Right lobe of liver (tissue), 6 donors: ENCODE results near the gene TRIAP1. TPM values are rescaled to one million over a fixed set of nuclear protein-coding genes. Genes with fewer than 3 reads are reported as not detected.
A peak's percentile ranks its signal among the peaks of the same experiment; 100 is the strongest.

ENCODE experiments used
- ATAC-seq, 4 donors: fragments of 200-7000 bp; cut with Tn5 transposase; one replicate each; pipeline ENCODE4 v1.9.1; 2020; ENCODE audit warnings: mild to moderate bottlenecking in 4 of 4, moderate library complexity in 4 of 4
- DNase-seq, 3 donors: peaks; one replicate each; pipeline ENCODE4 v3.0.0-alpha.2; 2020
- H3K27ac ChIP-seq, 3 donors: fragments of 200-600 bp; one replicate each; pipeline ENCODE4 v1.8.0; 2022
- H3K27me3 ChIP-seq, 2 donors: fragments of 200-600 bp; one replicate each; pipeline ENCODE4 v1.8.0; 2022
- H3K36me3 ChIP-seq, 4 donors: fragments of 200-600 bp; sonication (generic) in 1 of 4; one replicate each; pipeline versions ENCODE4 v1.5.1 to v1.8.0; 2017 to 2022; ENCODE audit warnings: control low read depth in 1 of 4
- H3K4me1 ChIP-seq, 4 donors: fragments of 200-600 bp; sonication (generic) in 1 of 4; one replicate each; pipeline versions ENCODE4 v1.5.1 to v1.8.0; 2017 to 2022; ENCODE audit warnings: control low read depth in 1 of 4
- H3K4me3 ChIP-seq, 3 donors: fragments of 200-600 bp; one replicate each; pipeline ENCODE4 v1.8.0; 2022
- H3K9me3 ChIP-seq, 4 donors: fragments of 200-600 bp; sonication (generic) in 1 of 4; one replicate each; pipeline versions ENCODE4 v1.5.1 to v1.8.0; 2017 to 2022; ENCODE audit warnings: control low read depth in 1 of 4
- CTCF ChIP-seq, 4 donors: fragments of 200-600 bp in 3 of 4; fragments of 450-650 bp in 1 of 4; IDR thresholded peaks; one replicate each; pipeline versions ENCODE4 v1.5.1 to v1.8.0; 2016 to 2022; ENCODE audit warnings: antibody characterized with exemption in 4 of 4, mild to moderate bottlenecking in 2 of 4
- POLR2A ChIP-seq: fragments of 450-650 bp; IDR thresholded peaks from one replicate; pipeline ENCODE4 v1.6.1; 2017; ENCODE audit warnings: antibody characterized with exemption, mild to moderate bottlenecking
- WGBS: methylation state at CpG from one replicate; pipeline ENCODE4 v1.1.6; 2018; ENCODE audit warnings: low coverage, low lambda C conversion rate; ENCODE audit not compliant: insufficient coverage; ENCODE audit errors: missing lambda C conversion rate; 5-methylcytosine and 5-hydroxymethylcytosine counted together
- intact Hi-C, 2 donors: fragments of 100-400 bp; cut with DNase I; formaldehyde crosslinking; loops; one replicate each; pipeline versions ENCODE4 v1.11.2 to v1.14.1; 2022
- total RNA-seq, 6 experiments: library from RNA; depleted of rRNA in 2 of 6; stranded (reverse); fragments of >200 nt in 2 of 6; fragmentation: NEBNext Ultra II Directional in 3 of 6; extraction: Animal tissue kit (Norgen Biotek cat#: 25700) in 3 of 6; gene quantifications; one replicate each; pipeline versions ENCODE4 v1.1.0 to v1.2.4, GENCODE V29; 2016 to 2023
- donor health status: DM: no; HTN: yes; CAD: no.
- donor health status: DM: no; HTN: no; CAD: no.
- donor health status: DM: no; HTN: no; CAD: no.
- donor health status: DM: no; HTN: yes; CAD: no.
- donor health status: DM: no; HTN: yes; CAD: no.

The TRIAP1 gene
- total RNA-seq, 6 experiments from 2014 or later, result 13.3 to 28.7 (median 17.0) TPM

- peak in 1 of 4 donors; percentile 46 for ATAC-seq
- no peak overlapping the region for H3K4me3 ChIP-seq
- 20% methylated on average over 2 of the region's 2 CpGs for WGBS
- DNase-seq, result peak in 1 of 3 donors; percentile 27
- H3K4me1 ChIP-seq, result peaks cover 0 to 13% (median 0%) of the 10 kb centered on the region in 4 donors
- H3K36me3 ChIP-seq, result no peaks in the 10 kb centered on the region
- TF ChIP-seq POLR2A, result no peak
- TF ChIP-seq CTCF (IDR thresholded peaks at IDR 0.05), result no peak
- no peaks in the 10 kb centered on the region for H3K27me3 ChIP-seq
- H3K27ac ChIP-seq, result no peak overlapping the region
- intact Hi-C loops, result no loop called here
- no peaks in the 10 kb centered on the region for H3K9me3 ChIP-seq
Measured at GRCh38 chr12:120474616-120474960, 28.4 kb upstream of the TRIAP1 start.

GRCh38 chr12:120473807-120474615 is 27.8 kb upstream of the TRIAP1 start:
- intact Hi-C loops, result no loop called here
- Histone ChIP-seq H3K27me3 (no peaks in the 10 kb centered on the region), H3K27ac (no peak overlapping the region), H3K4me1 (peaks cover 0 to 13% (median 0%) of the 10 kb centered on the region in 4 donors), H3K9me3 (no peaks in the 10 kb centered on the region), H3K36me3 (no peaks in the 10 kb centered on the region), H3K4me3 (no peak overlapping the region)
- ATAC-seq (no peak), DNase-seq (no peak)
- TF ChIP-seq CTCF (IDR thresholded peaks at IDR 0.05) (no peak), POLR2A (no peak)
- WGBS, result 74% methylated on average over 4 of the region's 6 CpGs

- Histone ChIP-seq H3K36me3 (no peaks in the 10 kb centered on the region), H3K4me3 (no peak overlapping the region), H3K27me3 (no peaks in the 10 kb centered on the region), H3K27ac (no peak overlapping the region), H3K9me3 (no peaks in the 10 kb centered on the region), H3K4me1 (peaks cover 0 to 21% (median 0%) of the 10 kb centered on the region in 4 donors)
- intact Hi-C loops, result no loop called here
- DNase-seq (no peak), ATAC-seq (no peak)
- TF ChIP-seq CTCF (IDR thresholded peaks at IDR 0.05) (no peak), POLR2A (no peak)
Measured at GRCh38 chr12:120472521-120472920, 26.3 kb upstream of the TRIAP1 start.

- DNase-seq, result no peak
- H3K36me3 ChIP-seq, result peaks cover 0 to 4% (median 3%) of the 10 kb centered on the region in 4 donors
Measured at GRCh38 chr12:120470150-120470784, 24.1 kb upstream of the TRIAP1 start.

More at GRCh38 chr12:120470150-120470784, 24.1 kb upstream of the TRIAP1 start:
- TF ChIP-seq CTCF (IDR thresholded peaks at IDR 0.05) (no peak), POLR2A (no peak)
- peak; percentile 16 to 31 (median 28) for ATAC-seq
- 82% methylated on average over 11 of the region's 26 CpGs for WGBS
- H3K9me3 ChIP-seq, result no peaks in the 10 kb centered on the region
- intact Hi-C loops, result no loop called here
- H3K27me3 ChIP-seq, result no peaks in the 10 kb centered on the region
- H3K27ac ChIP-seq, result peak overlapping the region; percentile 76 to 92 (median 83)
- peak overlapping the region; percentile 84 to 89 (median 88) for H3K4me3 ChIP-seq
- peaks cover 0 to 32% (median 0%) of the 10 kb centered on the region in 4 donors for H3K4me1 ChIP-seq
